DND-41 (cell line): ENCODE measurements around the gene SDHAF2.

Experiments
- ATAC-seq: fragments of 200-7000 bp; cut with Tn5 transposase; 3 replicates; pipeline ENCODE4 v1.9.1; 2021; ENCODE audit warnings: low read depth; ENCODE audit not compliant: insufficient read depth
- DNase-seq: peaks from one replicate; pipeline ENCODE4 v3.0.0-alpha.2; 2020
- H2AFZ ChIP-seq: 2 replicates; pipeline ENCODE4 v1.6.0; 2012; ENCODE audit warnings: low read depth, low read length
- H3K27ac ChIP-seq: 2 replicates; pipeline ENCODE4 v1.5.1; 2012; ENCODE audit warnings: low read length, inconsistent platforms
- H3K27me3 ChIP-seq: fragments of 200-600 bp; sonication (generic); 2 replicates; pipeline ENCODE4 v1.6.0; 2012; ENCODE audit warnings: low read length, mild to moderate bottlenecking, inconsistent platforms; ENCODE audit not compliant: insufficient read depth, poor library complexity
- H3K36me3 ChIP-seq: 2 replicates; pipeline ENCODE4 v1.5.1; 2012; ENCODE audit warnings: low read length, inconsistent platforms; ENCODE audit not compliant: insufficient read depth
- H3K4me1 ChIP-seq: 2 replicates; pipeline ENCODE4 v1.5.1; 2012; ENCODE audit warnings: mild to moderate bottlenecking, low read length; ENCODE audit not compliant: insufficient read depth
- H3K4me2 ChIP-seq: 2 replicates; pipeline ENCODE4 v1.6.0; 2012; ENCODE audit warnings: mild to moderate bottlenecking, moderate library complexity, low read length, inconsistent platforms; ENCODE audit not compliant: insufficient read depth
- H3K4me3 ChIP-seq, 2 experiments: fragments of 200-600 bp in 1 of 2; shearing (Covaris generic) in 1 of 2; 2 replicates each; pipeline ENCODE4 v1.5.1; 2012 to 2016; ENCODE audit warnings: inconsistent platforms in 2 of 2, low read length in 2 of 2, mild to moderate bottlenecking in 2 of 2, low read depth in 1 of 2, moderate library complexity in 1 of 2
- H3K79me2 ChIP-seq: 2 replicates; pipeline ENCODE4 v1.6.0; 2012; ENCODE audit warnings: low read length, inconsistent platforms; ENCODE audit not compliant: insufficient read depth
- H3K9ac ChIP-seq: 2 replicates; pipeline ENCODE4 v1.6.0; 2012; ENCODE audit warnings: low read depth, mild to moderate bottlenecking, inconsistent platforms, low read length, moderate library complexity
- H3K9me3 ChIP-seq: 2 replicates; pipeline ENCODE4 v1.5.1; 2012; ENCODE audit warnings: low read length, moderate library complexity, mild to moderate bottlenecking, inconsistent platforms; ENCODE audit not compliant: insufficient read depth, severe bottlenecking
- H4K20me1 ChIP-seq: 2 replicates; pipeline ENCODE4 v1.6.0; 2012; ENCODE audit warnings: low read length; ENCODE audit not compliant: insufficient read depth
- EZH2 ChIP-seq: IDR thresholded peaks from 3 replicates; pipeline ENCODE4 v1.6.1; 2012; ENCODE audit warnings: borderline replicate concordance, low read depth, mild to moderate bottlenecking, moderate library complexity, low read length, inconsistent platforms; ENCODE audit not compliant: severe bottlenecking
- TF ChIP-seq, protein P1 (sequence below): IDR thresholded peaks from 2 replicates; pipeline ENCODE4 v1.5.1; 2012; ENCODE audit warnings: borderline replicate concordance, low read length, moderate library complexity, mild to moderate bottlenecking; ENCODE audit not compliant: poor library complexity, severe bottlenecking; ENCODE audit errors: extremely low read depth

Gene SDHAF2

DNA sequence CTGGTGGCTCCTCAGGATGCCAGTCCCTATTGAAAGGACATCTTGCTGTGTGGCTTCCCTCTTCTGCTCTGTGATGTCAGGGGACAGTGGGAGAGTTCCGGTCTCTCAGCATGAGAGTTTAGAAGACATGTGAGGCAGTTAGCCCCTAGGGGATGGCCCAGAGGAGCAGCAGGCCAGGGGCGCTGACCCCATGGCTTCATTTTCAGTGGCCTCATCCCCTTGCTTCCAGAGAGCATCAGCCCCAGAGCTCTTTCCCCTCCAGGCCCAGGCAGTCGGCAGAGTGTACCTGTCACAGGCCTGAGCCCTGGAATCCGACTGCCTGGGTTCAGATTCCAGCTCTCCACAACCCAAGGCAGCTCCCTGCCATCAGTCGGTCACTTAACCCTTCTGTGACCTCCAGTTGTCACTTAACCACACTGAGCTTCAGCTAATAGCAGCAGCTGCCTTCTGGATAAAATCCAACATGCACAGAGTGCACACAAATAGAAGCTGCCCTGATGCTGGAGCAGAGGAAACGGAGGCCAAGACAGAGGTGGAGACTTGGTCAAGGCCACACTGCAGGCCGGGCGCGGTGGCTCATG lies 64.5 kb downstream of the SDHAF2 start:
- H3K4me3 ChIP-seq, result no peak overlapping the region
- H3K9ac ChIP-seq, result no peak overlapping the region
- H3K4me2 ChIP-seq, result no peak overlapping the region
- no peak overlapping the region for H3K27ac ChIP-seq
- H3K36me3 ChIP-seq, result no peaks in the 10 kb centered on the region
- H3K4me1 ChIP-seq, result no peaks in the 10 kb centered on the region
- TF ChIP-seq EZH2, result no peak
- TF ChIP-seq, protein P1, sequence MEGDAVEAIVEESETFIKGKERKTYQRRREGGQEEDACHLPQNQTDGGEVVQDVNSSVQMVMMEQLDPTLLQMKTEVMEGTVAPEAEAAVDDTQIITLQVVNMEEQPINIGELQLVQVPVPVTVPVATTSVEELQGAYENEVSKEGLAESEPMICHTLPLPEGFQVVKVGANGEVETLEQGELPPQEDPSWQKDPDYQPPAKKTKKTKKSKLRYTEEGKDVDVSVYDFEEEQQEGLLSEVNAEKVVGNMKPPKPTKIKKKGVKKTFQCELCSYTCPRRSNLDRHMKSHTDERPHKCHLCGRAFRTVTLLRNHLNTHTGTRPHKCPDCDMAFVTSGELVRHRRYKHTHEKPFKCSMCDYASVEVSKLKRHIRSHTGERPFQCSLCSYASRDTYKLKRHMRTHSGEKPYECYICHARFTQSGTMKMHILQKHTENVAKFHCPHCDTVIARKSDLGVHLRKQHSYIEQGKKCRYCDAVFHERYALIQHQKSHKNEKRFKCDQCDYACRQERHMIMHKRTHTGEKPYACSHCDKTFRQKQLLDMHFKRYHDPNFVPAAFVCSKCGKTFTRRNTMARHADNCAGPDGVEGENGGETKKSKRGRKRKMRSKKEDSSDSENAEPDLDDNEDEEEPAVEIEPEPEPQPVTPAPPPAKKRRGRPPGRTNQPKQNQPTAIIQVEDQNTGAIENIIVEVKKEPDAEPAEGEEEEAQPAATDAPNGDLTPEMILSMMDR, result no peak
- H4K20me1 ChIP-seq, result no peaks in the 10 kb centered on the region; the same call in 1 of the 2 replicates
- ATAC-seq, result no peak
- no peaks in the 10 kb centered on the region for H3K9me3 ChIP-seq
- H2AFZ ChIP-seq, result no peak overlapping the region
- no peaks in the 10 kb centered on the region for H3K79me2 ChIP-seq
- H3K27me3 ChIP-seq, result no peaks in the 10 kb centered on the region
- DNase-seq, result no peak

DNA sequence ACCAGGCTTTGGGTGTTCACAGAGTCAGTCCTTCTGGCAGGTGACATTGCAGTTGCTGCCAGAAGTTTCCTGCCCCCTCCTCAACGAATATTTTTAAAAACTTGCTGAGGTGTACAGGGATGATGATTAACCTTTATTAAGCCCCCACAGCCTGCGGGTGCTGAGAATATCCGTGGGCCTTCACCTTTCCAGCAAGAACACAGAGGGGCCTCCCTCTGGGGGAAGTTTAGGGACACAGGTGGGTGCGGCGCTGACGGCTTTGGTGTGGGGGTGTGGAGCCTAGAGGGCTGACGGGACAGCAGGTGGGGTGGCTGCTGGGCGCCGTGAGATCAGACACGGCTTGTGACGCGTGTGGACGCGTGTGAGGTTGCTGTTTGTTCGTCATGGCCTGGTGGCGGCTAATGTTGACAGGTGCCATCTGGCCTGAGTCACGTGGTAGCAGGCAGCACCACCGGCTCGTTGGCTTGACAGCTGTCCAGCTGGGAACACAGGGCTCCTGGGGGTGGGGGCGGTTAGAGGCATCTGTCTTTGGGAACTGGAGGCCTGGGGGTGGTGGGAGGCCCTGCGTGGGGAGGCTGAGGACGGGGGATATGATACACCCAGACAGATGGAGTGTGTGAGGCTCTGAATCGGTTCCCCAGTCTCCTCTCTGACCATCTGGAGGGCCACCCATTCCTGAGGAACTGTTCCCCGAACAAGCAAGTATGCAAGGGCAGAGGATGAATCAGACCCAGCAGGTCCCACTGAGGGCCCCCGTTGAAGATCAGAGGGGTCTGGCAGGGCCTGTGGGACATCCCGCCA lies 66.1 kb downstream of the SDHAF2 start:
- no peaks in the 10 kb centered on the region for H3K27me3 ChIP-seq
- ATAC-seq, result no peak

More for the DNA sequence above, 66.1 kb downstream of the SDHAF2 start:
- H3K27ac ChIP-seq, result no peak overlapping the region
- no peak overlapping the region for H3K4me2 ChIP-seq
- no peaks in the 10 kb centered on the region for H3K4me1 ChIP-seq
- H4K20me1 ChIP-seq, result no peaks in the 10 kb centered on the region; the same call in 1 of the 2 replicates
- no peak overlapping the region for H2AFZ ChIP-seq
- no peaks in the 10 kb centered on the region for H3K79me2 ChIP-seq
- no peak for DNase-seq
- H3K36me3 ChIP-seq, result no peaks in the 10 kb centered on the region
- no peak for TF ChIP-seq EZH2
- TF ChIP-seq, protein P1, result no peak
- H3K9ac ChIP-seq, result no peak overlapping the region
- H3K9me3 ChIP-seq, result no peaks in the 10 kb centered on the region
- H3K4me3 ChIP-seq, result no peak overlapping the region
